Renal cortex interstitium (tissue), 11 donors: ENCODE results near the gene SLC35A2. TPM values are rescaled to one million over a fixed set of nuclear protein-coding genes. Genes with fewer than 3 reads are reported as not detected.
A peak's percentile ranks its signal among the peaks of the same experiment; 100 is the strongest.

Source experiments
- DNase-seq, 11 donors: peaks; one replicate each; pipeline ENCODE4 v3.0.0-alpha.2; 2013; ENCODE audit warnings: low read depth in 9 of 11, low spot score in 4 of 11; ENCODE audit errors: extremely low read depth in 1 of 11
- polyA plus RNA-seq, 3 donors: library from polyadenylated mRNA; unstranded; fragments of 120-200 nt; gene quantifications; one replicate each; pipeline ENCODE4 v1.2.1, GENCODE V29; 2013; ENCODE audit not compliant: insufficient read length in 3 of 3

Gene SLC35A2
- polyA plus RNA-seq, 3 donors: 30.0 to 33.7 (median 33.6) TPM

- no peak for DNase-seq
Measured at GRCh38 chrX:48936429-48937053, 25.1 kb upstream of the SLC35A2 start.

DNA sequence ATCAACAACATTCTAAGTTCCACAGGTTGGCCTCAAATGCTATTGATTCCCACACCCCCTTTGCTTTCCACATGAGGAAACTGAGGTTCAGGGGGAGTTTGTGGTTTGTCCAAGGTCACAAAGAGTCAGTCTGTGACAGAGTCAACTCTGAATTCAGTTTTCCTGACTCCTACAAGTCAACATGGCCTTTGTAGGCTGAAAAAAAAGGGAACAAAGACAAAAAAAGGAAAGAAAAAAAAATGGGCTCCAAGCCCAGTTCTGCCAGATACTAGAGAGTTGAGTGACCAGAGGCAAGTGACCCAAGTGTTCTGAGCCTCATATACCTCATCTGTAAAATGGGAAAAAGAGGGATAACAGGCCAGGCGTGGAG is 23.8 kb upstream of the SLC35A2 start:
- no peak for DNase-seq

DNA sequence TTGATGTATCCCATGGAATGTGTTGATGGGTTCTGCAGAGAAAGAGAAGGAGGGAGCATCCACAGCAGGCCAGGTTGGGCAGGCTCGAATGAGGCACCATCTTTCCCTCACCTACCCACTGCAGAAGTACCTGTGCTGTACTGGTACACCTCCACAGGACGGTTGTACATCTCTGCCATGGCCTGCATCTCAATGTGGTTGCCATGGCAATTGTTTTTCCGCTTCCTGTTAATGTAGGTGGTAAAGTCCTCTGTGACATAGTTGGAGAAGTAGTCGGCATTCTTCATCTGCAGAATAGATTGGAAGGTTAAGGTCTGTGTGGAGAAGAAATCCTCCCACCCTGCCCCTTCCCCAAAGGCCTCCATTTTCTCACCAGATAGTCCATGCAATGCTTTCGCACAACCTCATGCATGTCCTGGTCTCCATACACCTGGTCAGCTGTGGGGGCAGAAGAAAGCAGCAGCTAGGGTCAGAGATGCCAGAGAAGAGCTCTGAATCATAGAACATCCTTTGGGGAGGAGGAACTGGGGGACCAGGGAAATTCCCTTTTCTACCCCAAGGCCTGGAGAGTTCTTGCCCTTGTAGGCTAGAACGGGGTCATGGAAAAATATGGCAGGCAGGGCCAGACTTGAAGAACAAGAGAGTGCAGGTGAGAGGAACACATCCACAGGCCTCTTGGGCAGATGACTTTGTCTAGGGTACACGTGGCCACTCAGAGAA is 23.3 kb upstream of the SLC35A2 start:
- no peak for DNase-seq

GRCh38 chrX:48933757-48934156 is 22.3 kb upstream of the SLC35A2 start:
- no peak for DNase-seq

DNA sequence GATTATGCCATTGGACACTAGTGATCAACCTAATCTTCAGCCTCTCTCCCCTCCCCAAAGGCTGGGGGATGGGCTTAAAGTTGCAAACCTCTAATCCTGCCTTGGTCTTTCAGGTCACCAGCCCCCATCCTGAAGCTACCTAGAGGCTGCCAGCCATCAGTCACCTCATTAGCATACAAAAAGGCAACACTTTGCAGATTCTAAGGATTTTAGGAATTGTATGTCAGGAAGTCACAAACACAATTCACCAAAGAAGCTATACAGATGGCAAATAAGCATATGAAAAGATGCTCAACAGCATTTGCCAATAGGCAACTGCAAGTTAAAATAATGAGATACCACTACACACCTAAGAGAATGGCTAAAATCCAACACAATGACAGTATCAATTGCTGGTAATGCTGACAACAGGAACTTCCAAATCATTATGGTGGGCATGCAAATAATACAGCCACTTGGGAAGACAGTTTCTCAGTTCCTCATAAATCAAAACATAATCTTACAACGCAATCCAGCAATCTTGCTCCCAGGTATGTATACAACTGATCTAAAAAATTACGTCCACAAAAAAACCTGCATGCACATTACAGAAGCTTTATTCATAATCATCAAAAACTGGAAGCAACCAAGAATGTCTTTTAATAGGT is 16.4 kb upstream of the SLC35A2 start:
- DNase-seq: no peak

- no peak for DNase-seq
Measured at GRCh38 chrX:48927123-48927522, 15.7 kb upstream of the SLC35A2 start.

- no peak for DNase-seq
Measured at GRCh38 chrX:48924270-48924669, 12.8 kb upstream of the SLC35A2 start.

- DNase-seq: no peak
Measured at GRCh38 chrX:48923771-48924170, 12.3 kb upstream of the SLC35A2 start.

GRCh38 chrX:48920718-48921104 is 9.3 kb upstream of the SLC35A2 start:
- DNase-seq: no peak

GRCh38 chrX:48919947-48920717 is 8.7 kb upstream of the SLC35A2 start:
- no peak for DNase-seq

GRCh38 chrX:48919360-48919841 is 8.0 kb upstream of the SLC35A2 start:
- no peak for DNase-seq

- peak in 10 of 11 donors; percentile 56 to 84 (median 74) for DNase-seq
Measured at GRCh38 chrX:48918643-48919340, 7.3 kb upstream of the SLC35A2 start, which contains the start of gene PIM2. Gene PIM2 (minus strand): TSS chrX:48919024. CDS start chrX:48918834, 190 bp downstream.

- peak in 1 of 11 donors; percentile 2 for DNase-seq
Measured at GRCh38 chrX:48918301-48918642, 6.8 kb upstream of the SLC35A2 start.

GRCh38 chrX:48917139-48918001 is 5.9 kb upstream of the SLC35A2 start:
- peak; percentile 65 to 86 (median 77) for DNase-seq

DNA sequence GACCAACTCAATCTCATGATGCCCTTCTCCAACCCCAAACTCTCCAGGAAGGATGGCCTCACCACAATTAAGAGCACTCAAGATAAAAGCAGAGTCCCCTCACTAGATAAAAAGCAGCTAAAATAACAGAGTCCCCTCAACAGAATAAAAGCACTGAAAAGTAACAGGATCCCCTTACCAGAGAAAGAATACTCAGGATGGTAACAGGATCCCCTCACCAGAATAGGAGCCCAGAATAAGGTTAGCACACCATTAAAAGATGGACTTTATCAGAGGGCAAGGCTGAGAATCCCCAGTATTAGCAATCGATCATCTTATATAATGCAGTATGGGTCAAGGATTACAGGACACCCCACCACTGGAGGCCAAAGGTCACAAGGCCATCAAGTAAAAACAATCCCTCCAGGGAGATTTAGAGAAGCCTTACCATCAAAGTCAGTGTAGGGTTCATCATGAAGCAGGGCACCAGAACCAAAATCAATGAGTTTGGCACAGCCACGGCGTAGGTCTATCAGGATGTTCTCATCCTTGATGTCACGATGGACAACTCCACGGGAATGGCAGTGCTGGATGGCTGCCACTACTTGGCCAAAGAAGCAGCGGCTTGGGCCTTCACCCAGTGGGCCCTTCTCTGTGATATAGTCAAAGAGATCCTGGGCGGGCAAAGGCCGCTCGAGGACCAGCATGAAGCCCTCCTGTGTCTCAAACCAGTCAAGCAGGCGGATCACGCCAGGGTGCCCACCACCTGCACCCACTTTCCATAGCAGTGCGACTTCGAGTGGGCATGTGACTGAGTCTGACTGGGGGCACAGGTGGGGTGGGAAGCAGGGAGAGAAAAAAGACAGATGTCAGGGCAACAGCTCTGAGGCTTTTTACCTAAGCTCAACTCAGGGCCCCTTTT is 3.4 kb upstream of the SLC35A2 start:
- DNase-seq: no peak

GRCh38 chrX:48913605-48914366 is 2.3 kb upstream of the SLC35A2 start:
- no peak for DNase-seq
